Type B pancreatic cell (in vitro differentiated cells): ENCODE measurements around the gene VIL1. TPM values are rescaled to one million over a fixed set of nuclear protein-coding genes. Genes with fewer than 3 reads are reported as not detected.

Experiments
- DNase-seq: peaks from one replicate; pipeline ENCODE4 v3.0.0; 2021; ENCODE audit warnings: mixed read lengths; ENCODE audit not compliant: unreplicated experiment; ENCODE audit errors: extremely low spot score
- H3K27ac Mint-ChIP-seq: 2 replicates; pipeline ENCODE4 v1.8.0; 2021; ENCODE audit warnings: mild to moderate bottlenecking, mixed read lengths
- H3K27me3 Mint-ChIP-seq: 2 replicates; pipeline ENCODE4 v1.8.0; 2021; ENCODE audit warnings: mixed read lengths
- H3K36me3 Mint-ChIP-seq: 2 replicates; pipeline ENCODE4 v1.8.0; 2021; ENCODE audit warnings: mixed read lengths
- H3K4me1 Mint-ChIP-seq: one replicate; pipeline ENCODE4 v1.8.0; 2021; ENCODE audit warnings: mixed read lengths; ENCODE audit not compliant: unreplicated experiment
- H3K4me3 Mint-ChIP-seq: 2 replicates; pipeline ENCODE4 v1.8.0; 2021; ENCODE audit warnings: mild to moderate bottlenecking, mixed read lengths
- H3K9me3 Mint-ChIP-seq: 2 replicates; pipeline ENCODE4 v1.8.0; 2021; ENCODE audit warnings: mixed read lengths
- long read RNA-seq: library from polyadenylated mRNA; unstranded; transcript quantifications from one replicate; pipeline ENCODE4 v2.0.0, GENCODE V29; 2020
- total RNA-seq: library from RNA; stranded (reverse); gene quantifications from 2 replicates; pipeline ENCODE4 v1.2.1, GENCODE V29; 2021; ENCODE audit warnings: low replicate concordance
- TF ChIP-seq, protein P1 (sequence below): fragments of 200-600 bp; sonication (generic); conservative IDR thresholded peaks from 2 replicates; pipeline ENCODE4 v1.5.0; 2021; ENCODE audit warnings: antibody characterized with exemption, mild to moderate bottlenecking

The VIL1 gene
- total RNA-seq, result 64.6 and 142 TPM in 2 replicates
- long read RNA-seq, full-length matches to known transcripts, result 432 of 580 reads
- long read RNA-seq, partial matches to known transcripts, result 72 of 580 reads
- long read RNA-seq, other reads (novel, unspliced or antisense), result 76 of 580 reads

DNA sequence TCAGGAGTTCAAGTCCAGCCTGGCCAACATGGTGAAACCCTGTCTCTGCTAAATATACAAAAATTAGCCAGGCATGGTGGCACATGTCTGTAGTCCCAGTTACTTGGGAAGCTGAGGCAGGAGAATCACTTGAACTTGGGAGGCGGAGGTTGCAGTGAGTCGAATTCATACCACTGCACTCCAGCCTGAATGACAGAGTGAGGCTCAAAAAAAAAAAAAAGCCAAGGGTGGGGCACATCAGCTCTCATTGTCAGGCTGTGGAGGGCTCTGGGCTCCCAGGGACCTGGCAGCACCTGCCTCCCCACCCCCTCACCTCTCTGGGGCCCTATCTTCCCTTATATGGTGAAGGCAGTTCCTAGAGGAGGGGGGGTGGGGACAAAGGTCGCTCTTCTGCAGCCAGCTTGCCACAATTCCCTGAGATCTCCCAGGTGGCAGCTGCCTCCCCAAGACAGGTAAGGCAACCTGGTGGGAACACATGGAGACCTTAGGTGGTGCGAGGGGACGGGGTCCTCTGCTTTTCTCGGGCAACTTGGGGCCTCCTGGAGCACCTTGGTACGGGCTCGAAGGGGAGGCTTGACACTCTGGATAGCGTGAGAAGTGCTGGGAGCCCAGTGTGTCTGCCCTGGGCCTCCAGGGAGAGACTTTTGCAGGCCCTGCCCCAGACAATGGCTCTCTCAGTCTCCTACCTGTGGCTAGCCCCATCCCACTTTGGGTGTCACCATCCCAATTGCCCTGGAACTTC is at the start of gene VIL1:
Gene VIL1 (plus strand): TSS at position 407 of the 742 bp plus-strand sequence. CDS start 4,656 bp downstream, outside the sequence.
- H3K9me3 Mint-ChIP-seq, result no peaks in the 10 kb centered on the region
- H3K36me3 Mint-ChIP-seq, result no peaks in the 10 kb centered on the region
- H3K4me3 Mint-ChIP-seq, result peak within 1 kb of the TSS; percentile 78
- H3K27ac Mint-ChIP-seq, result peak within 1 kb of the TSS; percentile 48
- H3K27me3 Mint-ChIP-seq, result no peaks in the 10 kb centered on the region
- no peak for DNase-seq
- H3K4me1 Mint-ChIP-seq, result peaks cover 3% of the 10 kb centered on the region
- TF ChIP-seq, protein P1, sequence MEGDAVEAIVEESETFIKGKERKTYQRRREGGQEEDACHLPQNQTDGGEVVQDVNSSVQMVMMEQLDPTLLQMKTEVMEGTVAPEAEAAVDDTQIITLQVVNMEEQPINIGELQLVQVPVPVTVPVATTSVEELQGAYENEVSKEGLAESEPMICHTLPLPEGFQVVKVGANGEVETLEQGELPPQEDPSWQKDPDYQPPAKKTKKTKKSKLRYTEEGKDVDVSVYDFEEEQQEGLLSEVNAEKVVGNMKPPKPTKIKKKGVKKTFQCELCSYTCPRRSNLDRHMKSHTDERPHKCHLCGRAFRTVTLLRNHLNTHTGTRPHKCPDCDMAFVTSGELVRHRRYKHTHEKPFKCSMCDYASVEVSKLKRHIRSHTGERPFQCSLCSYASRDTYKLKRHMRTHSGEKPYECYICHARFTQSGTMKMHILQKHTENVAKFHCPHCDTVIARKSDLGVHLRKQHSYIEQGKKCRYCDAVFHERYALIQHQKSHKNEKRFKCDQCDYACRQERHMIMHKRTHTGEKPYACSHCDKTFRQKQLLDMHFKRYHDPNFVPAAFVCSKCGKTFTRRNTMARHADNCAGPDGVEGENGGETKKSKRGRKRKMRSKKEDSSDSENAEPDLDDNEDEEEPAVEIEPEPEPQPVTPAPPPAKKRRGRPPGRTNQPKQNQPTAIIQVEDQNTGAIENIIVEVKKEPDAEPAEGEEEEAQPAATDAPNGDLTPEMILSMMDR, result no peak

DNA sequence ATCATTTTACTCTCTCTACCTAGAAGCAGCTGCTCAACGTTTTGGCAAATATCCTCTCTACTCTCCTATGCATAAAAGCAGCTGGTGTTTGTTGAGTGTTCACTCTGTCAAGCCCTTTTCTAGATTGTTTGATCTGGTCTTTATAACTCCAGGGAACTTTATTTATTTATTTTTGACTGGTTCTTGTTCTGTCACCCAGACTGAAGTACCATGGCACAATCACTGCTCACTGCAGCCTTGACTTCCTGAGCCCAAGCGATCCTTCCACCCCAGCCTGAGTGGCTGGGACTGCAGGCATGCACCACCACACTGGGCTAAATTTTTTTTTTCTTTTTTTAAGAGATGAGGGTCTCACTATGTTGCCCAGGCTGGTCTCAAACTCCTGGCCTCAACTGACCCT is 49.6 kb upstream of the VIL1 start:
- no peaks in the 10 kb centered on the region for H3K9me3 Mint-ChIP-seq
- H3K4me1 Mint-ChIP-seq, result peaks cover 18% of the 10 kb centered on the region
- no peaks in the 10 kb centered on the region for H3K27me3 Mint-ChIP-seq
- TF ChIP-seq, protein P1, result no peak
- DNase-seq, result no peak
- no peak overlapping the region for H3K4me3 Mint-ChIP-seq
- H3K36me3 Mint-ChIP-seq, result no peaks in the 10 kb centered on the region
- H3K27ac Mint-ChIP-seq, result no peak overlapping the region

DNA sequence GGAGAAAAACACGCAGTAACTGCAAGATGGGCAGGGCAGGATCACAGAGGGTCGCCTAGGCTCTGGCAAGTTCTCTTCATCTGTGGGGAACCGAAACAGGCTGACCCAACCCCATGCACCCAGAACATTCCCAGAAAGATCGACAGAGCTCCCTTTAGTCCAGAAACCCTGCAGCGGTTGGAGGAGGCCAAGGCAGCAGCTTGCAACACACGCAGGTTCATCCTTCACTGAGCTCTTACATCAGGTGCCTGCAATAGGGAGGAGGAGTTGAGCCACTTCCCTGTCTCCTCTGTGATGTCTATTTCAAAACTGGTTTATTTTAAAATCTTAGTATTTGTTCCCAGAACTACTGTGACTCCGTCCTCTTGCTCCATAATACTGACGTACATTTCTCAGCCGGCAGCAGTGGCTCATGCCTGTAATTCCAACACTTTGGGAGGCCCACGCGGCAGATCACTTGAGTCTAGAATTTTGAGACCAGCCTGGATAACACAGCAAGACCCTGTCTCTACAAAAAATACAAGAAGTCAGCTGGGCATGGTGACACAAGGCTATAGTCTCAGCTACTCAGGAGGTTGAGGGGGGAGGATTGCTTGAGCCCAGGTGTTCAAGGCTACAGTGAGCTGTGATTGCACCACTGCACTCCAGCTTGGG is 48.4 kb upstream of the VIL1 start:
- Mint-ChIP-seq H3K9me3 (no peaks in the 10 kb centered on the region), H3K27me3 (no peaks in the 10 kb centered on the region), H3K27ac (no peak overlapping the region), H3K36me3 (no peaks in the 10 kb centered on the region), H3K4me1 (peaks cover 18% of the 10 kb centered on the region), H3K4me3 (no peak overlapping the region)
- DNase-seq, result no peak
- TF ChIP-seq, protein P1, result no peak

DNA sequence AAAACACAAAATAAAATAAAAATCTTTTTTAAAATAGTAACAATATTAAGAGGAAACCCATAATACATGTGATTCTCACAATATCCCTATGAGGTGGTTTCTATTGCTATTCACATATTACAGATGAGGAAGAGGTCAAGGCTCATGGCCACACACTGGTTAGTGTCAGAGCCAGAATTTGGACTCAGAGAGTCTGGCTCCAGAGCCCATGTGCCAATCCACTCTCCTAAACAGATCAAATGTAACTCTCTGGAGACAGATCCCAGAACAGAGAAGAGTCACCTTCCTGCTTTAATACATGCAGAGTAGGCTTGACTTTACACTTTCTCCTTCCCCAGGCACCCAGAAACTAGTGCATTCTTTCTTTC is 47.0 kb upstream of the VIL1 start:
- Mint-ChIP-seq H3K27ac (no peak overlapping the region), H3K9me3 (no peaks in the 10 kb centered on the region), H3K4me3 (no peak overlapping the region), H3K36me3 (no peaks in the 10 kb centered on the region), H3K27me3 (no peaks in the 10 kb centered on the region), H3K4me1 (peaks cover 18% of the 10 kb centered on the region)
- TF ChIP-seq, protein P1, result no peak
- no peak for DNase-seq

DNA sequence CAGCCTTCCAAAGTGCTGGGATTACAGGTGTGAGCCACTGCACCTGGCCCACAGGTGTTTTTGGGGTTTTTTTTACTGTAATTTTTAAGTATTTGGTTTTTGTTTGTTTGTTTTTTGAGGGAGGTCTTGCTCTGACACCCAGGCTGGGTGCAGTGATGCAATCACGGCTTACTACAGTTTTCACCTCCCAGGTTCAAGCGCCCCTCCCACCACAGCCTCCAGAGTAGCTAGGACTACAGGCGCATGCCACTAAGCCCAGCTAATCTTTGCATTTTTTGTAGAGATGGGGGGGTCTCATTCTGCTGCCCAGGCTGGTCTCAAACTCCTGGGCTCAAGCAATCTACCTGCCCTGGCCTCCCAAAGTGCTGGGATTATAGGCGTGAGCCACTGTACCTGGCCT is 44.1 kb upstream of the VIL1 start:
- H3K9me3 Mint-ChIP-seq, result no peaks in the 10 kb centered on the region
- H3K27ac Mint-ChIP-seq, result no peak overlapping the region

More for the DNA sequence above, 44.1 kb upstream of the VIL1 start:
- Mint-ChIP-seq H3K36me3 (no peaks in the 10 kb centered on the region), H3K4me3 (no peak overlapping the region), H3K4me1 (peaks cover 9% of the 10 kb centered on the region), H3K27me3 (no peaks in the 10 kb centered on the region)
- DNase-seq, result no peak
- TF ChIP-seq, protein P1, result no peak
